Loucy (cell line): Measurements from ENCODE around the gene FGF2.

ENCODE experiments used
- CTCF ChIP-seq: fragments of 200-600 bp; sonication (generic); conservative IDR thresholded peaks from 2 replicates; pipeline ENCODE4 v1.5.1; 2014; ENCODE audit warnings: mild to moderate bottlenecking, antibody characterized with exemption, low read length
- EZH2phosphoT487 ChIP-seq: fragments of 200-600 bp; IDR thresholded peaks from 2 replicates; pipeline ENCODE4 v1.6.1; 2018; ENCODE audit warnings: antibody characterized with exemption, mild to moderate bottlenecking, moderate library complexity, borderline replicate concordance

GRCh38 chr4:122865425-122865824 is 38.8 kb downstream of the FGF2 start:
- TF ChIP-seq CTCF: no peak
- TF ChIP-seq EZH2phosphoT487: no peak
